ENCODE data around the gene GLRA2. TPM values are rescaled to one million over a fixed set of nuclear protein-coding genes. Genes with fewer than 3 reads are reported as not detected.

The GLRA2 gene
- total and polyA plus RNA-seq, 2 experiments from 2014 or later = 0.22 TPM; not detected in 1

DNA sequence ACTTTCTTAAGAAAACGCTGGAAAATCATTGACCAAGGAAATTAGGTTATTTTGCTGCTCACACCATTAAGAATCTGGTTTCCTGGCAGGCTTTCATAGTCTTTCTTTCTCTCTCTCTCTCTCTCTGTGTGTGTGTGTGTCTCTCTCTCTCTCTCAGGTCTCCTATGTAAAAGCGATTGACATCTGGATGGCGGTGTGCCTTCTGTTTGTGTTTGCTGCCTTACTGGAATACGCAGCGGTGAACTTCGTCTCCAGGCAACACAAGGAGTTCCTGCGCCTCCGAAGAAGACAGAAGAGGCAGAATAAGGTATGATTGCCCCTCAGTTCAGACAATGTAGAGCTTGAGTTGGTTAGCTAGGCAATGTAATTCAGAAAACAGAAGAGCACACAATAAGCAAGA is 161.2 kb downstream of the GLRA2 start:
- no peak for DNase-seq
- Histone ChIP-seq H3K4me1 (ENCODE audit: insufficient read depth) (0 out of 2 replicates have a peak, but pooled peaks cover 3% of the 10 kb centered on the region), H3K9me3 (ENCODE audit: low read depth) (no peaks in the 10 kb centered on the region), H3F3A (ENCODE audit: insufficient read depth) (no peaks in the 10 kb centered on the region; the same call in 1 of the 2 replicates), H3K79me2 (ENCODE audit: insufficient read depth) (no peaks in the 10 kb centered on the region), H3K4me3 (no peak overlapping the region), H3K9ac (no peak overlapping the region), H3K9me2 (ENCODE audit: insufficient read depth) (no peaks in the 10 kb centered on the region), H3K27me3 (replicated peaks; ENCODE audit: insufficient read depth) (no peaks in the 10 kb centered on the region), H3K36me3 (ENCODE audit: low read depth) (no peaks in the 10 kb centered on the region), H3K27ac (no peak overlapping the region), H4K20me1 (ENCODE audit: insufficient read depth) (no peaks in the 10 kb centered on the region), H3K4me2 (ENCODE audit: unreplicated experiment) (no peak overlapping the region), H2AFZ (no peak overlapping the region)
- 81 to 86% methylated on average over 6 to 8 of the region's 8 CpGs for WGBS, 2 experiments (ENCODE audit: low coverage in 1 of 2, low lambda C conversion rate in 2 of 2, missing lambda C conversion rate in 2 of 2)
- TF ChIP-seq EZH2 (IDR thresholded peaks at IDR 0.05; ENCODE audit: insufficient read depth, poor library complexity, severe bottlenecking) = no peak
- no peak for TF ChIP-seq EZH2phosphoT487 (IDR thresholded peaks at IDR 0.05; ENCODE audit: insufficient read depth, low read depth)
- in situ Hi-C loops (cut with MboI) = no loop called here

- in situ Hi-C loops (cut with MboI) = no loop called here
- no peak overlapping the region for H3K4me3 ChIP-seq
- H3K27ac ChIP-seq = no peak overlapping the region
- no peak overlapping the region for H3K9ac ChIP-seq
- no peak for TF ChIP-seq EZH2 (IDR thresholded peaks at IDR 0.05; ENCODE audit: insufficient read depth, poor library complexity, severe bottlenecking)
- TF ChIP-seq EZH2phosphoT487 (IDR thresholded peaks at IDR 0.05; ENCODE audit: insufficient read depth, low read depth) = no peak
- H3F3A ChIP-seq (ENCODE audit: insufficient read depth) = no peaks in the 10 kb centered on the region; the same call in 1 of the 2 replicates
- H3K9me2 ChIP-seq (ENCODE audit: insufficient read depth) = no peaks in the 10 kb centered on the region
- WGBS, 2 experiments (ENCODE audit: low coverage in 1 of 2, low lambda C conversion rate in 2 of 2, missing lambda C conversion rate in 2 of 2) = 39 to 43% methylated on average over 2 of the region's 2 CpGs
- H2AFZ ChIP-seq = no peak overlapping the region
- no peaks in the 10 kb centered on the region for H3K36me3 ChIP-seq (ENCODE audit: low read depth)
- no peak overlapping the region for H3K4me2 ChIP-seq (ENCODE audit: unreplicated experiment)
- H3K27me3 ChIP-seq (replicated peaks; ENCODE audit: insufficient read depth) = no peaks in the 10 kb centered on the region
- 0 out of 2 replicates have a peak, but pooled peaks cover 3% of the 10 kb centered on the region for H3K4me1 ChIP-seq (ENCODE audit: insufficient read depth)
- DNase-seq = peak; percentile 45
- H4K20me1 ChIP-seq (ENCODE audit: insufficient read depth) = no peaks in the 10 kb centered on the region
- no peaks in the 10 kb centered on the region for H3K79me2 ChIP-seq (ENCODE audit: insufficient read depth)
- H3K9me3 ChIP-seq (ENCODE audit: low read depth) = no peaks in the 10 kb centered on the region
Measured at GRCh38 chrX:14694611-14695010, 165.3 kb downstream of the GLRA2 start.

DNA sequence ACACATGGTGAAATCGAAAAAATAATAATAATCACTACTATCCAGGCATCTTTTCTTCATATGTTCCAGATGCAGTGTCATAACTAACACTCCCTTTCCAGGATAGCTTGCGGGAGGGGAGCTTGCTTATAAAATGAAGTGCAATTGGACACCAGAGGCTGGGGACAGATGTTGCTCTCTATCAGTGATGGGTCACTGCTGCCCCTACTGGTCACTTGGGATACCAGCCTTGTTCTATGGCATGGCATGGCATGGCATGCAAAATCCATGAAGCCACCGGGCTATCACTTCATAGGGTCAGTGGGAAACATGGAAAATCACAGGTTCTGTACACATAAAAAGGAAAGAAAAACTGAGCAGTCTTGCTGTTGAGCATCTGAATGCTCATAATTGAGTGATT is 168.1 kb downstream of the GLRA2 start:
- Histone ChIP-seq H3K79me2 (ENCODE audit: insufficient read depth) (no peaks in the 10 kb centered on the region), H3K27ac (no peak overlapping the region), H3K4me1 (ENCODE audit: insufficient read depth) (0 out of 2 replicates have a peak, but pooled peaks cover 3% of the 10 kb centered on the region), H3K4me3 (no peak overlapping the region), H3K9ac (no peak overlapping the region), H3K4me2 (ENCODE audit: unreplicated experiment) (no peak overlapping the region), H2AFZ (no peak overlapping the region), H3K9me3 (ENCODE audit: low read depth) (no peaks in the 10 kb centered on the region), H3K9me2 (ENCODE audit: insufficient read depth) (no peaks in the 10 kb centered on the region), H3F3A (ENCODE audit: insufficient read depth) (no peaks in the 10 kb centered on the region; the same call in 1 of the 2 replicates), H3K27me3 (replicated peaks; ENCODE audit: insufficient read depth) (no peaks in the 10 kb centered on the region), H4K20me1 (ENCODE audit: insufficient read depth) (no peaks in the 10 kb centered on the region), H3K36me3 (ENCODE audit: low read depth) (no peaks in the 10 kb centered on the region)
- in situ Hi-C loops (cut with MboI) = no loop called here
- DNase-seq = peak; percentile 26
- 76 to 77% methylated on average over 3 of the region's 3 CpGs for WGBS, 2 experiments (ENCODE audit: low coverage in 1 of 2, low lambda C conversion rate in 2 of 2, missing lambda C conversion rate in 2 of 2)
- TF ChIP-seq EZH2 (IDR thresholded peaks at IDR 0.05; ENCODE audit: insufficient read depth, poor library complexity, severe bottlenecking) (no peak), EZH2phosphoT487 (IDR thresholded peaks at IDR 0.05; ENCODE audit: insufficient read depth, low read depth) (no peak)

- H3K4me3 ChIP-seq = no peak overlapping the region
- H2AFZ ChIP-seq = no peak overlapping the region
- no peaks in the 10 kb centered on the region; the same call in 1 of the 2 replicates for H3F3A ChIP-seq (ENCODE audit: insufficient read depth)
- H3K27me3 ChIP-seq (replicated peaks; ENCODE audit: insufficient read depth) = no peaks in the 10 kb centered on the region
- H3K9ac ChIP-seq = no peak overlapping the region
- H3K9me2 ChIP-seq (ENCODE audit: insufficient read depth) = no peaks in the 10 kb centered on the region
- in situ Hi-C loops (cut with MboI) = no loop called here
- 0 out of 2 replicates have a peak, but pooled peaks cover 3% of the 10 kb centered on the region for H3K4me1 ChIP-seq (ENCODE audit: insufficient read depth)
- no peaks in the 10 kb centered on the region for H3K79me2 ChIP-seq (ENCODE audit: insufficient read depth)
- no peak for TF ChIP-seq EZH2 (IDR thresholded peaks at IDR 0.05; ENCODE audit: insufficient read depth, poor library complexity, severe bottlenecking)
- TF ChIP-seq EZH2phosphoT487 (IDR thresholded peaks at IDR 0.05; ENCODE audit: insufficient read depth, low read depth) = no peak
- H3K4me2 ChIP-seq (ENCODE audit: unreplicated experiment) = no peak overlapping the region
- H3K9me3 ChIP-seq (ENCODE audit: low read depth) = no peaks in the 10 kb centered on the region
- no peak overlapping the region for H3K27ac ChIP-seq
- DNase-seq = no peak
- no peaks in the 10 kb centered on the region for H3K36me3 ChIP-seq (ENCODE audit: low read depth)
- WGBS, 2 experiments (ENCODE audit: low coverage in 1 of 2, low lambda C conversion rate in 2 of 2, missing lambda C conversion rate in 2 of 2) = 84 to 100% methylated on average over 2 to 3 of the region's 3 CpGs
- no peaks in the 10 kb centered on the region for H4K20me1 ChIP-seq (ENCODE audit: insufficient read depth)
Measured at GRCh38 chrX:14698790-14699189, 169.5 kb downstream of the GLRA2 start.

DNA sequence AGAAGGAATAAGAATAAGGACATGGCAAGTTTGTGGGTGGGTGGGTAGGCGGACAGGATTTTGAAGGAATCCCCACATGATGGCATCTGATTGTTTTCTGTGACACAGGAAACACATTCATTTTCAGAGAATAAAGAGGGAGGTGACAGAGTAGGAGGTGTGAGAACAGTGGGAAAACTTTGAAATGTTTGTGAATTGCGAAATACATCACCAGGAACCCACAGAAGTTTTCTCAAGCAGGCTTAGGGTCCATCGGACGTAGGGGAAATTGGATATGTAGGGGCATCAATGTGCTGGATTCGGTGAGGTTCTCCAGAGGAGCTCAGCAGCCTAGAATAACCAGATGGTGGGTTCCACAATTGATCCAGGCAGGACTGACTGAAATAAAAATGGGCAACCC is 171.6 kb downstream of the GLRA2 start:
- 79 to 86% methylated on average over 5 of the region's 5 CpGs for WGBS, 2 experiments (ENCODE audit: low coverage in 1 of 2, low lambda C conversion rate in 2 of 2, missing lambda C conversion rate in 2 of 2)
- H3K9ac ChIP-seq = no peak overlapping the region
- in situ Hi-C loops (cut with MboI) = no loop called here

More for the DNA sequence above, 171.6 kb downstream of the GLRA2 start:
- Histone ChIP-seq H2AFZ (no peak overlapping the region), H3K4me1 (ENCODE audit: insufficient read depth) (no peaks in the 10 kb centered on the region), H3F3A (ENCODE audit: insufficient read depth) (no peaks in the 10 kb centered on the region), H4K20me1 (ENCODE audit: insufficient read depth) (no peaks in the 10 kb centered on the region), H3K4me2 (ENCODE audit: unreplicated experiment) (no peak overlapping the region), H3K4me3 (no peak overlapping the region), H3K27me3 (replicated peaks; ENCODE audit: insufficient read depth) (no peaks in the 10 kb centered on the region), H3K27ac (no peak overlapping the region), H3K9me2 (ENCODE audit: insufficient read depth) (no peaks in the 10 kb centered on the region), H3K36me3 (ENCODE audit: low read depth) (no peaks in the 10 kb centered on the region), H3K9me3 (ENCODE audit: low read depth) (no peaks in the 10 kb centered on the region), H3K79me2 (ENCODE audit: insufficient read depth) (no peaks in the 10 kb centered on the region)
- no peak for DNase-seq
- no peak for TF ChIP-seq EZH2 (IDR thresholded peaks at IDR 0.05; ENCODE audit: insufficient read depth, poor library complexity, severe bottlenecking)
- no peak for TF ChIP-seq EZH2phosphoT487 (IDR thresholded peaks at IDR 0.05; ENCODE audit: insufficient read depth, low read depth)
